ENCODE results near the gene ZC3H6. TPM values are rescaled to one million over a fixed set of nuclear protein-coding genes. Genes with fewer than 3 reads are reported as not detected.

ZC3H6 gene
- total RNA-seq, 2 experiments from 2014 or later, result 4.3 to 16.5 TPM

DNA sequence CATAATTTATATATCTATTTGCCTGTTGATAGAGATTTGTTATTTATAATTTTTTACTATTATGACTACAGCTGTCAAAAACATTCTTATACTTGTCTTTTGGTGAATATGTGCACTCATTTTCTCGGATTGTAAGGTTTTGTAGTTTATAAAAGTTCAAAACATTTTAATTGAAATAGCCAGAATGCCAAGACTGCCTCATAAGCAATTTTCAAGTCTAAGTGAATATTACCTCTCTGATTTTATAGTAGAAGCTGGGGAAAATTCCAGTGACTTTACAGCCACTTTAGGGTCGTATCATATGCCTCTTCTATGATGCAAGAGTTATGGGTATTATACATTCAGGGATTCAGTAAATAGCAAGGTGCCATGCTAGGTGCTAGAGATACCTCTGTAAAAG, 21.0 kb downstream of the ZC3H6 start:
- Histone ChIP-seq H4K20me1 (ENCODE audit: insufficient read depth, low read length) (no peaks in the 10 kb centered on the region), H3K9me2 (ENCODE audit: insufficient read depth, low read length) (no peaks in the 10 kb centered on the region), H2AFZ (ENCODE audit: low read length) (no peak overlapping the region), H3K9me3 (ENCODE audit: low read length) (no peaks in the 10 kb centered on the region), H3K27ac (ENCODE audit: low read depth, low read length, poor library complexity, severe bottlenecking) (no peak overlapping the region), H3K79me2 (ENCODE audit: insufficient read depth, low read depth, low read length) (no peaks in the 10 kb centered on the region), H3K4me1 (ENCODE audit: insufficient read depth, low read length, poor library complexity, severe bottlenecking) (no peaks in the 10 kb centered on the region), H3K4me3 (ENCODE audit: low read depth, low read length, poor library complexity, severe bottlenecking) (no peak overlapping the region), H3K4me2 (ENCODE audit: low read length) (no peak overlapping the region), H3K36me3 (ENCODE audit: insufficient read depth, low read length) (no peaks in the 10 kb centered on the region)
- TF ChIP-seq EZH2phosphoT487 (IDR thresholded peaks at IDR 0.05; ENCODE audit: borderline replicate concordance, low read depth, low read length) (no peak), CTCF (conservative IDR thresholded peaks at IDR 0.05; ENCODE audit: low read length) (no peak)
- no peak for DNase-seq (ENCODE audit: low spot score)
- intact Hi-C loops (cut with micrococcal nuclease; ENCODE audit: unreplicated experiment), result no loop called here
- no TSS peak for BruUV-seq (replicated peaks)
- ChIA-PET POLR2A (no interaction called here), CTCF (ENCODE audit: unreplicated experiment) (no interaction called here)

DNA sequence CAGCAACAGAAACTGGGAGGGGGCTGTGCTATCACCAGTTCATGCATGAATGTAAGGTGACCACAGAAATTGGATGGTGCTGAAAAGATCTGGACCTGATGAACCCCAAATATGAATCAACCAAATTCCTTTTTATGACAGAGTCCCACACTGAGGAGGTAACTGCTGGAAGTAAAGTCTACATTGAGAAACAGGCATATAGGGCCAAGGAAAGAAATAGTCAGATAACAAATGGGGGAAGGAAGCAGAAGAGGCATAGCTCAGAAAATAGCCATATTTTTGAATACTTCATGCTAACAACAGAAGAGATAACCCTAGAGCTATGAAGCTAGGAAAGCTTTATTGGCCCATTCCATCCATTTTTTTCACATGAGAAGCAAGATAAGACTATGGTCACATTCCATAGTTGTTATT, 25.8 kb downstream of the ZC3H6 start:
- BruUV-seq (replicated peaks), result no TSS peak

DNA sequence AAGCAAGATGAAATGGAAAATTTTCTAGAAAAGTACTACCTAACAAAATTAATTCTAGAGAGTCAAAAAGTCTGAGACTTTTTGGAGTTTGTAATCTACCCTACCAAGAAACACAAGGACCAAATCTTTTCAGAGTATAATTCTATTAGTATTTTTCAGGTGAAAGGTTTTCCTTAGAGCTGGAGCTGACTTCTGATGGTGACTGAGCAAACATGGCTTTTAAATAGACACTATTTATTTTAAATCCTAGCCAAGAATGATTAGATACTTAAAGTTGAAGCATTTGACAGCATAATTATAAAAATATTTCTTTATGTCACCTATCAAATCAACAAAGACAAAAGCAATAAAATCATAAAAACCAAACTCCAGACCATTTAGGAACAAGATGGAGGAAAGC, 26.6 kb downstream of the ZC3H6 start:
- no peaks in the 10 kb centered on the region for H3K4me1 ChIP-seq (ENCODE audit: insufficient read depth, low read length, poor library complexity, severe bottlenecking)
- H3K4me2 ChIP-seq (ENCODE audit: low read length), result no peak overlapping the region
- no peaks in the 10 kb centered on the region for H3K9me2 ChIP-seq (ENCODE audit: insufficient read depth, low read length)
- no peak overlapping the region for H3K4me3 ChIP-seq (ENCODE audit: low read depth, low read length, poor library complexity, severe bottlenecking)
- DNase-seq (ENCODE audit: low spot score), result no peak
- no TSS peak for BruUV-seq (replicated peaks)
- POLR2A ChIA-PET, result interaction anchor here (0.7 kb wide), 1 partner anchor 375 kb away, joined by 3 read pairs; no protein-coding TSS in a partner anchor
- no peaks in the 10 kb centered on the region for H3K36me3 ChIP-seq (ENCODE audit: insufficient read depth, low read length)
- CTCF ChIA-PET (ENCODE audit: unreplicated experiment), result no interaction called here
- no peaks in the 10 kb centered on the region for H3K79me2 ChIP-seq (ENCODE audit: insufficient read depth, low read depth, low read length)
- no peaks in the 10 kb centered on the region for H4K20me1 ChIP-seq (ENCODE audit: insufficient read depth, low read length)
- TF ChIP-seq CTCF (conservative IDR thresholded peaks at IDR 0.05; ENCODE audit: low read length) (no peak), EZH2phosphoT487 (IDR thresholded peaks at IDR 0.05; ENCODE audit: borderline replicate concordance, low read depth, low read length) (no peak)
- no peak overlapping the region for H2AFZ ChIP-seq (ENCODE audit: low read length)
- intact Hi-C loops (cut with micrococcal nuclease; ENCODE audit: unreplicated experiment), result no loop called here
- no peaks in the 10 kb centered on the region for H3K9me3 ChIP-seq (ENCODE audit: low read length)
- H3K27ac ChIP-seq (ENCODE audit: low read depth, low read length, poor library complexity, severe bottlenecking), result no peak overlapping the region

More for the DNA sequence above, 25.8 kb downstream of the ZC3H6 start:
- H2AFZ ChIP-seq (ENCODE audit: low read length), result no peak overlapping the region
- TF ChIP-seq CTCF (conservative IDR thresholded peaks at IDR 0.05; ENCODE audit: low read length) (no peak), EZH2phosphoT487 (IDR thresholded peaks at IDR 0.05; ENCODE audit: borderline replicate concordance, low read depth, low read length) (no peak)
- ChIA-PET POLR2A (no interaction called here), CTCF (ENCODE audit: unreplicated experiment) (no interaction called here)
- no peaks in the 10 kb centered on the region for H3K9me2 ChIP-seq (ENCODE audit: insufficient read depth, low read length)
- H3K27ac ChIP-seq (ENCODE audit: low read depth, low read length, poor library complexity, severe bottlenecking), result no peak overlapping the region
- no peaks in the 10 kb centered on the region for H4K20me1 ChIP-seq (ENCODE audit: insufficient read depth, low read length)
- H3K4me2 ChIP-seq (ENCODE audit: low read length), result no peak overlapping the region
- no peak for DNase-seq (ENCODE audit: low spot score)
- no peaks in the 10 kb centered on the region for H3K4me1 ChIP-seq (ENCODE audit: insufficient read depth, low read length, poor library complexity, severe bottlenecking)
- H3K36me3 ChIP-seq (ENCODE audit: insufficient read depth, low read length), result no peaks in the 10 kb centered on the region
- no peaks in the 10 kb centered on the region for H3K9me3 ChIP-seq (ENCODE audit: low read length)
- intact Hi-C loops (cut with micrococcal nuclease; ENCODE audit: unreplicated experiment), result no loop called here
- no peaks in the 10 kb centered on the region for H3K79me2 ChIP-seq (ENCODE audit: insufficient read depth, low read depth, low read length)
- H3K4me3 ChIP-seq (ENCODE audit: low read depth, low read length, poor library complexity, severe bottlenecking), result no peak overlapping the region
